OCI-LY1 (cell line): Measurements from ENCODE around the gene UBXN10.

Source experiments
- CTCF ChIP-seq: fragments of 200-600 bp; sonication (generic), shearing (Covaris generic); IDR thresholded peaks from 2 replicates; pipeline ENCODE4 v1.5.1; 2017; ENCODE audit warnings: mild to moderate bottlenecking, antibody characterized with exemption, low read length, moderate library complexity, mixed read lengths
- EZH2 ChIP-seq: fragments of 200-600 bp; sonication (generic), shearing (Covaris generic); IDR thresholded peaks from 2 replicates; pipeline ENCODE4 v1.8.0; 2017; ENCODE audit warnings: borderline replicate concordance, mixed run types, mild to moderate bottlenecking, antibody characterized with exemption, low read length, moderate library complexity, mixed read lengths

- TF ChIP-seq CTCF (no peak), EZH2 (no peak)
Measured at GRCh38 chr1:20137055-20137454, 48.8 kb upstream of the UBXN10 start.
